ENCODE measurements around the gene SLIT3.

- no peak for TF ChIP-seq CTCF (IDR thresholded peaks at IDR 0.05; ENCODE audit: low read depth, low read length)
- TF ChIP-seq EZH2phosphoT487 (IDR thresholded peaks at IDR 0.05; ENCODE audit: low read depth): no peak
These were observed 631.8 kb downstream of the SLIT3 start for GRCh38 chr5:168669156-168669555.
